ENCODE results near the gene GALNT18. TPM values are rescaled to one million over a fixed set of nuclear protein-coding genes. Genes with fewer than 3 reads are reported as not detected.
A peak's percentile ranks its signal among the peaks of the same experiment; 100 is the strongest.

Gene GALNT18
- total RNA-seq, 1 donor from 2014 or later = 76.9 TPM

- no peak for DNase-seq
- Mint-ChIP-seq H3K36me3 (ENCODE audit: unreplicated experiment) (no peaks in the 10 kb centered on the region), H3K27me3 (ENCODE audit: unreplicated experiment) (peaks cover 7% of the 10 kb centered on the region), H3K4me3 (ENCODE audit: unreplicated experiment) (no peak overlapping the region), H3K9me3 (ENCODE audit: unreplicated experiment) (peaks cover 12% of the 10 kb centered on the region), H3K27ac (ENCODE audit: unreplicated experiment) (no peak overlapping the region), H3K4me1 (ENCODE audit: low read depth, unreplicated experiment) (peaks cover 63% of the 10 kb centered on the region)
- TF ChIP-seq CTCF (IDR thresholded peaks at IDR 0.05; ENCODE audit: partially characterized antibody, unreplicated experiment) = no peak
Measured at GRCh38 chr11:11586465-11586864, 35.3 kb downstream of the GALNT18 start.

DNA sequence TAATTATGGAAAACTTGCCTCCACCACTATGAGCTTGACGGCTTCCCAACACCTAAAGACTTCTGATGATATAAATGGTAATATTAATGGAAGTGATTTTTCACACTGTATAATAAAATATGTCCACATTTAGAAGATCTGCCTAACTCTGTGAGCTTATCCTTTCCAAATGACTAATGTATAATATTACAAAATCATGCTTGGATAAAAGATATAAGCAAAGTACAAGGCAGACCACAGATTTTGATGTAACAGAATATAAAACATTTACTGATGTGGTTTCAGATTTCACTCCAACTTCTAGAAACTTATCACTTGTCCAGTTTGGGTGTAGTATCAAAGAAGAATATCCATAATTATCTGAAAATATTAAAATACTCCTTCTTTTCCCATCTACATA, 36.9 kb downstream of the GALNT18 start:
- H3K4me1 Mint-ChIP-seq (ENCODE audit: low read depth, unreplicated experiment) = peaks cover 67% of the 10 kb centered on the region
- H3K27ac Mint-ChIP-seq (ENCODE audit: unreplicated experiment) = no peak overlapping the region
- H3K9me3 Mint-ChIP-seq (ENCODE audit: unreplicated experiment) = peaks cover 15% of the 10 kb centered on the region
- no peak overlapping the region for H3K4me3 Mint-ChIP-seq (ENCODE audit: unreplicated experiment)
- no peaks in the 10 kb centered on the region for H3K36me3 Mint-ChIP-seq (ENCODE audit: unreplicated experiment)
- no peak for TF ChIP-seq CTCF (IDR thresholded peaks at IDR 0.05; ENCODE audit: partially characterized antibody, unreplicated experiment)
- peaks cover 7% of the 10 kb centered on the region for H3K27me3 Mint-ChIP-seq (ENCODE audit: unreplicated experiment)
- DNase-seq = no peak

DNA sequence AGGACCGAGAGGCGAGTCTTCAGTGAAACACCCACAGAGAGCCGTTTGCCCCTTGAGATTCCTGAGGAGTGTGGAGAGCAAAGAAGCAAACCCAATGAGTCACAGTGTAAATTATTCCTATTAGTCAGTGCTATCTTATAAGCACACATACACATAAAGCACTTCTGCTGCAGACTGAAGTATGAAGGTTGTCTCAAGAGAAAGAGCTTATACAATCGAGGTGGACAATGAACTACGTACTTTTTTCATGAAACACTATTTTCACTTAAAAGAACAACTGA, 37.3 kb downstream of the GALNT18 start:
- no peak for DNase-seq
- H3K9me3 Mint-ChIP-seq (ENCODE audit: unreplicated experiment) = peaks cover 15% of the 10 kb centered on the region
- TF ChIP-seq CTCF (IDR thresholded peaks at IDR 0.05; ENCODE audit: partially characterized antibody, unreplicated experiment) = no peak
- no peaks in the 10 kb centered on the region for H3K36me3 Mint-ChIP-seq (ENCODE audit: unreplicated experiment)
- H3K27ac Mint-ChIP-seq (ENCODE audit: unreplicated experiment) = peak overlapping the region; percentile 9
- H3K4me1 Mint-ChIP-seq (ENCODE audit: low read depth, unreplicated experiment) = peaks cover 66% of the 10 kb centered on the region
- H3K4me3 Mint-ChIP-seq (ENCODE audit: unreplicated experiment) = no peak overlapping the region
- H3K27me3 Mint-ChIP-seq (ENCODE audit: unreplicated experiment) = peaks cover 7% of the 10 kb centered on the region

DNA sequence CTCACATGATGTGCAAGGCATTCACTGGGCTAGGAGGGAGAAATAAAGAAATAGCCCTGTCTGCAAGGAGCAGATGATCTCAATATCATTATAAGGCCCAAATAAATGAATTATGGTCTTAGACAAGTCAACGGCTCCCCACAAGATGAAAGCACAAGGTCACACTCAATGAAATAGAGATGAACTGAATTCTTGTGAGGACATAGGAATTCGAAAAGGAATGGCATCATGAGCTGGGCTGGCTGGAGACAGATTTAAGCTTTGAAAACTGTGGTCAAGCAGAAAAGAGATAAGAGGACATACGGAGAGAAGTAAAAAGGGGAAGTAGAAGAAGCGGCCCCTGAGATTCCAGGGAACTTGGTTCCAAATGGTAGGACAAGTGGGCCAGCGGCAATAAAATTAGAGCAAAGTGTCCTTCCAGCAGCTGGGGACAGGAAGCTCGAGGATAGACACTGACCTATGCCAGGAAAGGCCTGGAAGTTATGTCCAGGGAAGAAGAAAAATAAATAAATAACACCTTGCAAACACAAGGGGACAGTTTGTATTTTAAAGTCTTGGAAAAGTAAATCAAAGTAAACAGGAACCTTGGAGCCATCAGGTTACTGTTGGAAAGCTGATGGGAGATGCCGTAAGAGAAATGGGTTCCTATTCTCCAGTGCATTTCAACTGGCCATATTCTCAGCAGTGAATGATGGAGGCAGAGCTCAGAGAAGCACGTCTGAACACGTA, 37.8 kb downstream of the GALNT18 start:
- H3K4me1 Mint-ChIP-seq (ENCODE audit: low read depth, unreplicated experiment) = peaks cover 65% of the 10 kb centered on the region
- peaks cover 7% of the 10 kb centered on the region for H3K27me3 Mint-ChIP-seq (ENCODE audit: unreplicated experiment)
- peaks cover 18% of the 10 kb centered on the region for H3K9me3 Mint-ChIP-seq (ENCODE audit: unreplicated experiment)
- DNase-seq = no peak
- no peaks in the 10 kb centered on the region for H3K36me3 Mint-ChIP-seq (ENCODE audit: unreplicated experiment)
- H3K4me3 Mint-ChIP-seq (ENCODE audit: unreplicated experiment) = no peak overlapping the region
- no peak for TF ChIP-seq CTCF (IDR thresholded peaks at IDR 0.05; ENCODE audit: partially characterized antibody, unreplicated experiment)
- peak overlapping the region; percentile 99 for H3K27ac Mint-ChIP-seq (ENCODE audit: unreplicated experiment)

- no peaks in the 10 kb centered on the region for H3K36me3 Mint-ChIP-seq (ENCODE audit: unreplicated experiment)
- H3K9me3 Mint-ChIP-seq (ENCODE audit: unreplicated experiment) = peaks cover 22% of the 10 kb centered on the region
- TF ChIP-seq CTCF (IDR thresholded peaks at IDR 0.05; ENCODE audit: partially characterized antibody, unreplicated experiment) = no peak
- peak overlapping the region; percentile 67 for H3K4me3 Mint-ChIP-seq (ENCODE audit: unreplicated experiment)
- H3K4me1 Mint-ChIP-seq (ENCODE audit: low read depth, unreplicated experiment) = peaks cover 72% of the 10 kb centered on the region
- no peak for DNase-seq
- H3K27me3 Mint-ChIP-seq (ENCODE audit: unreplicated experiment) = peaks cover 12% of the 10 kb centered on the region
- H3K27ac Mint-ChIP-seq (ENCODE audit: unreplicated experiment) = peak overlapping the region; percentile 99
Measured at GRCh38 chr11:11582011-11582701, 39.6 kb downstream of the GALNT18 start.
